HG03095 (cell line): ENCODE measurements around the gene TRIM7.
"Not testable (repeated sequence)": the region's sequence is repeated elsewhere in the genome, so short reads cannot be mapped to it uniquely, and the experiment has no call there.

Experiments
- ATAC-seq: cut with Tn5 transposase; IDR thresholded peaks from one replicate; pipeline ENCODE4 v1.9.1; 2021; ENCODE audit warnings: moderate library complexity; ENCODE audit not compliant: unreplicated experiment

TRIM7 gene

GRCh38 chr5:181214249-181214648 is 9.3 kb upstream of the TRIM7 start:
- not testable (repeated sequence) for ATAC-seq

- ATAC-seq: no peak
Observed at GRCh38 chr5:181212934-181213333, 7.9 kb upstream of the TRIM7 start.

DNA sequence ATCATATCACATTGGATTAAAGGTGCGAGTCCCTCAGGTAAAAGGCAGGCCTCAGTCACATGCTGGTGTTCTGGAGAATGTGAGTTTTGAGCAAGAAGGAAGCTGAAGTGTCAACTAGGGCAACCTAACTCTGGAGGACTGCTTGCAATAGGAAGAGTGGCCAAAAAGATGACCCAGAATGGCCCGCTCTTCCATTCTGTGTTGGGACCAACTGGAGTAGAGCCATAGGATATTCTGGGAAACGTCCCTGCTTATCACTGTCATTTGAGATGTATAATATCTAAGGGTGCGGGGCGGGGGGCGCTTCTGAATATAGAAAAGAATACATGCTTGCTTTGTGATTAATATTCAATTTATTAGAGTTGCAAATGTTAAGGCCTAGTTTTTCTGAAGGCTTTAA is 7.1 kb upstream of the TRIM7 start:
- no peak for ATAC-seq

GRCh38 chr5:181211208-181211607 is 6.2 kb upstream of the TRIM7 start:
- no peak for ATAC-seq

DNA sequence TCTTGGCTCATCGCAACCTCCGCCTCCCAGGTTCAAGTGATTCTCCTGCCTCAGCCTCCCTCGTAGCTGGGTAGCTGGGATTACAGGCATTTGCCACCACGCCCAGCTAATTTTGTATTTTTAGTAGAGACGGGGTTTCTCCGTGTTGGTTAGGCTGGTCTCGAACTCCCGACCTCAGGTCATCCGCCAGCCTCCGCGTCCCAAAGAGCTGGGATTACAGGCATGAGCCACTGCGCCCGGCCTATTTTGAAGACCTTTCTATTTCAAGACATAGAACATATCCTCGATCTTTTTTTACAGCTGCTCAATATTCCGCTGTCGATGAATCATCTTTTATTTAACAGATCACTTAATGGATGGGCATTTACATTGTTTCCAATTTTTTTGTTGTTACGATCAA is 5.7 kb upstream of the TRIM7 start:
- ATAC-seq: not testable (repeated sequence)

DNA sequence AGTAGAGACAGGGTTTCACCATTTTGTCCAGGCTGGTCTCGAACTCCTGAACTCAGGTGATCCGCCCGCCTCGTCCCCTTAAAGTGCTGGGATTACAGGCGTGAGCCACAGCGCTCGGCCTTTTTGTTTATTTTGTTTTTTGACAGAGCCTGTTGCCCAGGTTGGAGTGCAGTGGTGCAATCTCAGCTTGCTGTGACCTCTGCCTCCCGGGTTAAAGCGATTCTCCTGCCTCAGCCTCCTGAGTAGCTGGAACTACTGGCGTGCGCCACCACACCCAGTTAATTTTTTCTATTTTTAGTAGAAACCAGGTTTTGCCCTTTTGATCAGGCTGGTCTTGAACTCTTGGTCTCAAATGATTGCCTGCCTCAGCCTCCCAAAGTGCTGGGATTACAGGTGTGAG is 5.2 kb upstream of the TRIM7 start:
- not testable (repeated sequence) for ATAC-seq

DNA sequence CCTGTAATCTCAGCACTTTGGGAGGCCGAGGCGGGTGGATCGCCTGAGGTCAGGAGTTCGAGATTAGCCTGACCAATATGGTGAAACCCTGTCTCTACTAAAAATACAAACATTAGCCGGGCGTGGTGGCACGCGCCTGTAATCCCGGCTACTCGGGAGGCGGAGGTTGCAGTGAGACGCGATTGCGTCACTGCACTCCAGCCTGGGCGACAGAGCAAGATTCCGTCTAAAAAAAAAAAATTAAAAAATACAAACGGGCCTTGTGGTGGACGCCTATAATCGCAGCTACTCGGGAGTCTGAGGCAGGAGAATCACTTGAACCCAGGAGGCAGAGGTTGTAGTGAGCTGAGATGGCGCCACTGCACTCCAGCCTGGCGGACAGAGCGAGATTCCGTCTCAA is 4.0 kb upstream of the TRIM7 start:
- ATAC-seq: not testable (repeated sequence)

DNA sequence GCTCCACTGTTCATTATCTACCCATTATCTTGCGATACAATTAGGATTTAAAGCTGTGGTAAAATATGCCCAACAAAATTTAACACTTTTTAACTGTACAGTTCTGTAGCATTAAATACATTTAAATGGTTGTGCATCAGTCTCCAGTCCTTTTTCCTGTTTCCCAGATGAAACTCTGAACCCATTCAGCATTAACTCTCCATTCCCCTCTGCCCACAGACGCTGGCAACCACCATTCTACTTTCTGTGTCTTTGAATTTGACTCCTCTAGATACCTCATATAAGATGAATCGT is 2.9 kb upstream of the TRIM7 start:
- no peak for ATAC-seq

- no peak for ATAC-seq
Observed at GRCh38 chr5:181207214-181207959, 2.4 kb upstream of the TRIM7 start.

GRCh38 chr5:181205761-181206649 is 1.0 kb upstream of the TRIM7 start:
- ATAC-seq: no peak

DNA sequence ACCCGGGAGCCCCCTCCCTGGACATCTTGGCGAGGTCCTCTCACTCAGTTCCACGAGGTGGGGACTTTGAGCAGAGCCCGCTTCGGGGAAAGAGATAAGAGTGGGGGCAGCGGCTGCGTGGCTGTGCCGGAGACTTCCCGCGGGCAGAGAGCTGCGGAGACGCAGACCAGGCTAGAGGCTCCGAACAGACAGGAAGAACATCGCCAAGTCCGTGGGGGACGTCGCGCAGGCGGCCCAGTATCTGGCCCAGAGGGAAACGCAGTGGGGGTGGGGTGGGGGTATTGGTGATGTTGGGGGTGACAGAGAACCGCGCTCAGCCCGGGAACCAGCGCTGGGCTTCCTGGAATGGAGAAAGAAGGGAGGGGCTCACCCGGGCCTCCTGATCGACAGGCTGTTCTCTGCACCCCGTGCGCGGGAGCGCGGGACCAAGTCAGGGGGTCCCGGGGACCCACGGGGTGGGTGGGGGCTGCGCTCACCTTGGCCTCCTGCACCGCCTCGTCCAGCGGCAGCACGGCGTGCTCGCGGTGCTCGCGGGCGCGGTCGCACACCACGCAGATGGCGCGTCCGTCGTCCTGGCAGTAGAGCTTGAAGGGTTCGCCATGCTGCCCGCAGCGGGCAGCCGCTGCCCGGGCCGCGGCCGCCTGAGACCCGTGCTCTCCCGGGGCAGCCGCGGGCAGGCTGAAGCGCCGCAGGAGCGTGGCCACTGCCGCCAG is 727 bp downstream of the TRIM7 start:
- no peak for ATAC-seq

GRCh38 chr5:181203777-181204112 is 1.3 kb downstream of the TRIM7 start:
- no peak for ATAC-seq

- no peak for ATAC-seq
Observed at GRCh38 chr5:181203093-181203711, 1.8 kb downstream of the TRIM7 start.

GRCh38 chr5:181200816-181201215 is 4.2 kb downstream of the TRIM7 start:
- no peak for ATAC-seq

DNA sequence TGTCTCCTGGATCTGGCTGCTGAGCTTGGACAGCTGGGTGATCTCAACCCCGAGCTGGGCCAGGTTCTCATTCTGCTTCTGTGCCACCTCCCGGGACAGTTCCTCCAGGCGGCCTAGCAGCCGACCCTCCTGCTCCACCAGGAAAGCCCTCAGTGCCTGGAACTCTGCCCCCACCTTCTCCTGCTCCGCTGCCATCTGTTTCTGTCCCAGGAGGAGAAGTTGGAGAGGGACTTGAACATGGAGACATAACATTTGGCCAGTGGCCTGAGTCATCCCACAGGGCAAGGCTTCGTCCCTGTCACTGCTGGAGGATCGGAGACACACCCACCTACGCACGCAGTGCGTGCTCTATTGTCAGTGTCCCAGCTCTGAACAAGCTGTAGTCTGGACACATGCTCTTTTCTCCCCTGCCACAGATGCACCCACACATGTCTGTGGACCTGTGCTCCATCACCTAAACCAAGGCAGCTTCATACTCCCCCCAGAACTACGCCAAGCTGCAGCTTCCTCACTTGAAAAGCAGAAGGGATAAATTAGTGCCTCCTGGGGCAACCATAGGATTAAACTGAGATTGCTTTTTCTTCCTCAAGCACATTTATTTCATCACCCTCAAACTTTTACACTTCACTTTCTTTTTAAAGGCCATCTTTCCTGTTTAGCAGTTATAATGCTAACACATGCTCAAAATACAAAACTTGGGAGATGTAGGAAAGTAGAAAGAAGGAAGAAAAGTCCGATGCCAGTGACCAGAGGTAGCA is 4.9 kb downstream of the TRIM7 start:
- no peak for ATAC-seq

- ATAC-seq: peak; percentile 67
Observed at GRCh38 chr5:181198905-181199519, 6.0 kb downstream of the TRIM7 start.

DNA sequence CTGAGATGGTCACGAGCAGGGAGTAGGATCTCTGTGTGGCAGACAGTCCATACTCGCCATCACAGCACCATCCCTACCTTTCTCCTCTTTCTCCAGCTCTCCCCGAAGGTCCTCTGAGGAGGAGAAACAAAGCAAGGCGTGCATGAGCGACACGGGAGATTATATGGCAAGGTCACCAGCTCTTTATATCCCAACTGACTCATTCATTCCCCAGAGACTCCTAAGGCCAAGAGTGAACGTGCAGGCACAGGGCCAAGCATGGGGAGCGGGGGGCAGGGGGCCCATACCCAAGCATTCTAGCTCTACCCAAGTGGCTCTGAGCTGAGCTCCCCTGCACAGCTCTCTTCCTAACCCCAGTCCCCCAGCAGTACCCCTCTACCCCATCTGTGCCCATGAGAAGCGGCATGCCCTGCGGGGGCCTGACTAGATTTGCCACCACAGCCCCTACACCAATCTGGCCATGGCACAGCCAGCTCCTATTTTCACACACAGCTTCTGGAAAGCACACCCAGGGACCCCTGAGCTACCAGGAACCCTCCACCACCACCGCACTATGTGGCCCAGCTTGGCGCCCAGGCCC is 6.8 kb downstream of the TRIM7 start:
- no peak for ATAC-seq

DNA sequence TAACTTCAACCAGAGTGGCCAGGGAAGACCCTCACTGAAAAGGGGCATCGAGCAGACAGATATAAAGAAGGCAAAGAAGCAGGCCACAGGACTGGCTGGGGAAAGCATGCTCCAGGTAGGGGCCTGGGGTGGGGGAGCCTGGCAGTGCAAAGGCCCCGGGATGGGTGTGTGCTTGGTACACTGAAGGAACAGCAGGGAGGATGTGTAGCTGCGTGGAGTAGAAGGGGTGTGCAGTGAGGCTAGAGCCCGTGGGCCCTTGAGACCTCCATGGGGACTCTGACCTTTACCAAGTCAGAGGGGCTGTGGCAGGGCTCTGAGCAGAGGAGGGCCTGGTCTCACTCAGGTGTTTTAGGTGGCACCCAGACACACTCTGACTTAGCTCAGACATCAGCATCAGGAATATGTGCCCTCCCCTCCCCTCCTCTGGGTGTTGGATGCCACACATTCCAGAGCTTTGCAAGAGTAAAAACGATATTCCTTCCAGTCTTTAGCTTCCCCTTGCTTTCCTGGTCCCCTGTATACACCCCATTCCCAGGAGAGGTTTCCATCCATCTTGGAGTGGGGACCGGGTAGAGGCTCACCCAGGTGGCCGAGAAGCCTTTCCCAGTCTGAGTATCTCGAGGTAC is 7.6 kb downstream of the TRIM7 start:
- no peak for ATAC-seq

GRCh38 chr5:181195249-181195761 is 9.7 kb downstream of the TRIM7 start:
- ATAC-seq: no peak
